HEK293 (cell line): ENCODE data around the gene GPR18.

ENCODE experiments used
- GLI4 ChIP-seq: fragments of 450-650 bp; formaldehyde crosslinking; IDR thresholded peaks from 2 replicates; pipeline ENCODE4 v1.5.1; 2016; ENCODE audit warnings: missing biosample characterization, missing genetic modification characterization
- ZNF121 ChIP-seq: fragments of 450-650 bp; formaldehyde crosslinking; IDR thresholded peaks from 2 replicates; pipeline ENCODE4 v1.5.1; 2016; ENCODE audit warnings: missing biosample characterization, missing genetic modification characterization
- TF ChIP-seq, protein P1 (sequence below): fragments of 450-650 bp; formaldehyde crosslinking; IDR thresholded peaks from 2 replicates; pipeline ENCODE4 v1.5.1; 2016; ENCODE audit warnings: missing biosample characterization, missing genetic modification characterization
- TF ChIP-seq, protein P2 (sequence below): fragments of 450-650 bp; IDR thresholded peaks from 2 replicates; pipeline ENCODE4 v1.5.1; 2018; ENCODE audit warnings: missing biosample characterization, mild to moderate bottlenecking, missing genetic modification characterization

DNA sequence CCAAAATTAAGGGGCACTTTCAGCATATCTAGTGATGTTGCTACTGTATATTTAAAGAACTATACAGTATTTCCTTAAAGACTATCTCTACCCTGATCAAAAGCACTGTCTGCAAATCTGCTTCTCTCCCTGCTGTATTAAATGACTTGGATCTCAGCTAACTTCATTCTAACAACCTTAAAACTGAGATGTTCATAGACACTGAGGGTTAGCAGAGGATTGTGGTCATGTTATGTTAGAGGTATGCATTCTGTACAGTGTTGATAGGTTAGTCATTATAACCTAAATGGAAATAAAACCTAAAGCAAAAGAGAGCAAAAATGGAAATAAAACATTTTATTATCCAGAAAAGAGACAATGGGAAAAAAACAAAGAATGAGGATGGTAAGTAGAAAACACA is 39.2 kb upstream of the GPR18 start:
- TF ChIP-seq ZNF121 (tag by site-specific recombination) (no peak), GLI4 (tag by site-specific recombination) (no peak)
- TF ChIP-seq, protein P1, sequence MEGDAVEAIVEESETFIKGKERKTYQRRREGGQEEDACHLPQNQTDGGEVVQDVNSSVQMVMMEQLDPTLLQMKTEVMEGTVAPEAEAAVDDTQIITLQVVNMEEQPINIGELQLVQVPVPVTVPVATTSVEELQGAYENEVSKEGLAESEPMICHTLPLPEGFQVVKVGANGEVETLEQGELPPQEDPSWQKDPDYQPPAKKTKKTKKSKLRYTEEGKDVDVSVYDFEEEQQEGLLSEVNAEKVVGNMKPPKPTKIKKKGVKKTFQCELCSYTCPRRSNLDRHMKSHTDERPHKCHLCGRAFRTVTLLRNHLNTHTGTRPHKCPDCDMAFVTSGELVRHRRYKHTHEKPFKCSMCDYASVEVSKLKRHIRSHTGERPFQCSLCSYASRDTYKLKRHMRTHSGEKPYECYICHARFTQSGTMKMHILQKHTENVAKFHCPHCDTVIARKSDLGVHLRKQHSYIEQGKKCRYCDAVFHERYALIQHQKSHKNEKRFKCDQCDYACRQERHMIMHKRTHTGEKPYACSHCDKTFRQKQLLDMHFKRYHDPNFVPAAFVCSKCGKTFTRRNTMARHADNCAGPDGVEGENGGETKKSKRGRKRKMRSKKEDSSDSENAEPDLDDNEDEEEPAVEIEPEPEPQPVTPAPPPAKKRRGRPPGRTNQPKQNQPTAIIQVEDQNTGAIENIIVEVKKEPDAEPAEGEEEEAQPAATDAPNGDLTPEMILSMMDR (tag by site-specific recombination) = no peak
- TF ChIP-seq, protein P2, sequence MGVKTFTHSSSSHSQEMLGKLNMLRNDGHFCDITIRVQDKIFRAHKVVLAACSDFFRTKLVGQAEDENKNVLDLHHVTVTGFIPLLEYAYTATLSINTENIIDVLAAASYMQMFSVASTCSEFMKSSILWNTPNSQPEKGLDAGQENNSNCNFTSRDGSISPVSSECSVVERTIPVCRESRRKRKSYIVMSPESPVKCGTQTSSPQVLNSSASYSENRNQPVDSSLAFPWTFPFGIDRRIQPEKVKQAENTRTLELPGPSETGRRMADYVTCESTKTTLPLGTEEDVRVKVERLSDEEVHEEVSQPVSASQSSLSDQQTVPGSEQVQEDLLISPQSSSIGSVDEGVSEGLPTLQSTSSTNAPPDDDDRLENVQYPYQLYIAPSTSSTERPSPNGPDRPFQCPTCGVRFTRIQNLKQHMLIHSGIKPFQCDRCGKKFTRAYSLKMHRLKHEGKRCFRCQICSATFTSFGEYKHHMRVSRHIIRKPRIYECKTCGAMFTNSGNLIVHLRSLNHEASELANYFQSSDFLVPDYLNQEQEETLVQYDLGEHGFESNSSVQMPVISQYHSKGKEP = no peak
